SK-N-SH treated with all-trans-retinoic acid at 6 μM for 48 hours (cell line): ENCODE measurements around the gene FAAP100.

Experiments used
- ATAC-seq: fragments of 200-7000 bp; cut with Tn5 transposase; 3 replicates; pipeline ENCODE4 v1.9.1; 2020; ENCODE audit warnings: mild to moderate bottlenecking, moderate library complexity
- ARNTL ChIP-seq: fragments of 450-650 bp; formaldehyde crosslinking; IDR thresholded peaks from 2 replicates; pipeline ENCODE4 v1.5.0; 2020; ENCODE audit warnings: low read depth, mild to moderate bottlenecking, moderate library complexity, borderline replicate concordance
- BACH2 ChIP-seq: fragments of 250-450 bp; sonication (Bioruptor Pico); IDR thresholded peaks from 2 replicates; pipeline ENCODE4 v1.9.0; 2021; ENCODE audit warnings: mild to moderate bottlenecking, borderline replicate concordance
- CREB5 ChIP-seq: fragments of 250-450 bp; sonication (Bioruptor Pico); IDR thresholded peaks from 2 replicates; pipeline ENCODE4 v1.5.1; 2020; ENCODE audit warnings: low read depth, mild to moderate bottlenecking, moderate library complexity
- CSDC2 ChIP-seq: fragments of 250-450 bp; sonication (Bioruptor Pico); IDR thresholded peaks from 2 replicates; pipeline ENCODE4 v1.5.0; 2020; ENCODE audit warnings: mild to moderate bottlenecking, moderate library complexity
- ESRRG ChIP-seq: fragments of 250-450 bp; sonication (Bioruptor Pico); IDR thresholded peaks from 2 replicates; pipeline ENCODE4 v1.6.1; 2021; ENCODE audit warnings: mild to moderate bottlenecking
- GLIS3 ChIP-seq: fragments of 250-450 bp; sonication (Bioruptor Pico); IDR thresholded peaks from 2 replicates; pipeline ENCODE4 v1.5.0; 2020; ENCODE audit warnings: mild to moderate bottlenecking, moderate library complexity
- ISL1 ChIP-seq: fragments of 250-450 bp; sonication (Bioruptor Pico); IDR thresholded peaks from 2 replicates; pipeline ENCODE4 v2.1.2; 2022; ENCODE audit warnings: mild to moderate bottlenecking, moderate library complexity
- OSR1 ChIP-seq: fragments of 250-450 bp; sonication (Bioruptor Pico); IDR thresholded peaks from 2 replicates; pipeline ENCODE4 v1.8.0; 2022; ENCODE audit warnings: moderate library complexity, mild to moderate bottlenecking, inconsistent platforms
- PATZ1 ChIP-seq: fragments of 250-450 bp; sonication (Bioruptor Pico); IDR thresholded peaks from 2 replicates; pipeline ENCODE4 v1.8.0; 2020; ENCODE audit warnings: mild to moderate bottlenecking, moderate library complexity, borderline replicate concordance
- PPARA ChIP-seq: fragments of 250-450 bp; sonication (Bioruptor Pico); IDR thresholded peaks from 2 replicates; pipeline ENCODE4 v1.5.0; 2020; ENCODE audit warnings: mild to moderate bottlenecking, borderline replicate concordance
- RARB ChIP-seq: fragments of 250-450 bp; sonication (Bioruptor Pico); IDR thresholded peaks from 2 replicates; pipeline ENCODE4 v1.8.0; 2021; ENCODE audit warnings: mild to moderate bottlenecking, moderate library complexity
- SNAI2 ChIP-seq: fragments of 250-450 bp; sonication (Bioruptor Pico); IDR thresholded peaks from 2 replicates; pipeline ENCODE4 v1.5.0; 2020; ENCODE audit warnings: mild to moderate bottlenecking, moderate library complexity
- TCF4 ChIP-seq: fragments of 250-450 bp; sonication (Bioruptor Pico); IDR thresholded peaks from 2 replicates; pipeline ENCODE4 v1.8.0; 2021; ENCODE audit warnings: mild to moderate bottlenecking, moderate library complexity, borderline replicate concordance
- TOX ChIP-seq: fragments of 250-450 bp; sonication (Bioruptor Pico); IDR thresholded peaks from 2 replicates; pipeline ENCODE4 v1.8.0; 2021; ENCODE audit warnings: mild to moderate bottlenecking, moderate library complexity, borderline replicate concordance
- TSHZ2 ChIP-seq: fragments of 250-450 bp; sonication (Bioruptor Pico); IDR thresholded peaks from 2 replicates; pipeline ENCODE4 v1.5.0; 2020; ENCODE audit warnings: mild to moderate bottlenecking, moderate library complexity
- ZC3H10 ChIP-seq: fragments of 250-450 bp; sonication (Bioruptor Pico); IDR thresholded peaks from 2 replicates; pipeline ENCODE4 v1.5.1; 2021; ENCODE audit warnings: mild to moderate bottlenecking, moderate library complexity
- ZFP30 ChIP-seq: fragments of 450-650 bp; formaldehyde crosslinking; IDR thresholded peaks from 2 replicates; pipeline ENCODE4 v1.5.0; 2022; ENCODE audit warnings: mild to moderate bottlenecking, moderate library complexity
- ZNF565 ChIP-seq: fragments of 450-650 bp; formaldehyde crosslinking; conservative IDR thresholded peaks from 2 replicates; pipeline ENCODE4 v1.5.0; 2020; ENCODE audit warnings: low read depth, mild to moderate bottlenecking, moderate library complexity
- ZNF70 ChIP-seq: fragments of 450-650 bp; formaldehyde crosslinking; IDR thresholded peaks from 2 replicates; pipeline ENCODE4 v1.5.0; 2020; ENCODE audit warnings: mild to moderate bottlenecking, moderate library complexity
- ZNF8 ChIP-seq: fragments of 450-650 bp; formaldehyde crosslinking; IDR thresholded peaks from 2 replicates; pipeline ENCODE4 v1.5.0; 2020; ENCODE audit warnings: mild to moderate bottlenecking, moderate library complexity

The FAAP100 gene

GRCh38 chr17:81556863-81557262 is 4.7 kb upstream of the FAAP100 start:
- ATAC-seq: no peak
- TF ChIP-seq CSDC2 (CRISPR knock-in tag): no peak
- no peak for TF ChIP-seq GLIS3 (CRISPR knock-in tag)
- no peak for TF ChIP-seq ZNF8 (CRISPR knock-in tag)
- no peak for TF ChIP-seq ZNF70 (CRISPR knock-in tag)
- TF ChIP-seq CREB5 (CRISPR knock-in tag): no peak
- TF ChIP-seq TCF4 (CRISPR knock-in tag): no peak
- TF ChIP-seq ZNF565 (CRISPR knock-in tag): no peak
- no peak for TF ChIP-seq ARNTL (CRISPR knock-in tag)
- TF ChIP-seq PATZ1 (CRISPR knock-in tag): no peak
- no peak for TF ChIP-seq ZFP30
- no peak for TF ChIP-seq BACH2 (CRISPR knock-in tag)
- TF ChIP-seq SNAI2 (CRISPR knock-in tag): no peak
- no peak for TF ChIP-seq OSR1 (CRISPR knock-in tag)
- no peak for TF ChIP-seq ZC3H10 (CRISPR knock-in tag)
- TF ChIP-seq, all 23 proteins: peak for 0

- no peak for TF ChIP-seq ZNF8 (CRISPR knock-in tag)
- no peak for TF ChIP-seq ESRRG
- TF ChIP-seq TCF4 (CRISPR knock-in tag): no peak
- TF ChIP-seq TOX (CRISPR knock-in tag): no peak
- TF ChIP-seq CREB5 (CRISPR knock-in tag): no peak
- TF ChIP-seq CSDC2 (CRISPR knock-in tag): no peak
- TF ChIP-seq OSR1 (CRISPR knock-in tag): no peak
- no peak for TF ChIP-seq GLIS3 (CRISPR knock-in tag)
- TF ChIP-seq BACH2 (CRISPR knock-in tag): no peak
- TF ChIP-seq TSHZ2 (CRISPR knock-in tag): no peak
- TF ChIP-seq ZNF70 (CRISPR knock-in tag): no peak
- no peak for TF ChIP-seq SNAI2 (CRISPR knock-in tag)
- no peak for ATAC-seq
Measured at GRCh38 chr17:81556175-81556691, 4.1 kb upstream of the FAAP100 start.

- peak; percentile 65 for ATAC-seq
- TF ChIP-seq SNAI2 (CRISPR knock-in tag): no peak
- no peak for TF ChIP-seq ZNF70 (CRISPR knock-in tag)
- no peak for TF ChIP-seq OSR1 (CRISPR knock-in tag)
- TF ChIP-seq RARB: no peak
- TF ChIP-seq ZNF565 (CRISPR knock-in tag): no peak
- TF ChIP-seq PPARA (CRISPR knock-in tag): no peak
Measured at GRCh38 chr17:81553616-81554181, 1.5 kb upstream of the FAAP100 start.

GRCh38 chr17:81553018-81553615 is 964 bp upstream of the FAAP100 start:
- ATAC-seq: peak; percentile 82
- TF ChIP-seq BACH2 (CRISPR knock-in tag) (no peak), ISL1 (CRISPR knock-in tag) (no peak), TOX (CRISPR knock-in tag) (no peak), OSR1 (CRISPR knock-in tag) (no peak), CREB5 (CRISPR knock-in tag) (no peak), PPARA (CRISPR knock-in tag) (no peak)
